HG02981 (cell line): Measurements from ENCODE around the gene CYP27A1.

Experiments used
- ATAC-seq: cut with Tn5 transposase; IDR thresholded peaks from one replicate; pipeline ENCODE4 v1.9.1; 2021; ENCODE audit warnings: mild to moderate bottlenecking, moderate library complexity; ENCODE audit not compliant: unreplicated experiment

Gene CYP27A1

GRCh38 chr2:218857371-218858137, 75.6 kb downstream of the CYP27A1 start:
- ATAC-seq, result no peak

- no peak for ATAC-seq
These were observed 76.1 kb downstream of the CYP27A1 start for GRCh38 chr2:218858138-218858445.

DNA sequence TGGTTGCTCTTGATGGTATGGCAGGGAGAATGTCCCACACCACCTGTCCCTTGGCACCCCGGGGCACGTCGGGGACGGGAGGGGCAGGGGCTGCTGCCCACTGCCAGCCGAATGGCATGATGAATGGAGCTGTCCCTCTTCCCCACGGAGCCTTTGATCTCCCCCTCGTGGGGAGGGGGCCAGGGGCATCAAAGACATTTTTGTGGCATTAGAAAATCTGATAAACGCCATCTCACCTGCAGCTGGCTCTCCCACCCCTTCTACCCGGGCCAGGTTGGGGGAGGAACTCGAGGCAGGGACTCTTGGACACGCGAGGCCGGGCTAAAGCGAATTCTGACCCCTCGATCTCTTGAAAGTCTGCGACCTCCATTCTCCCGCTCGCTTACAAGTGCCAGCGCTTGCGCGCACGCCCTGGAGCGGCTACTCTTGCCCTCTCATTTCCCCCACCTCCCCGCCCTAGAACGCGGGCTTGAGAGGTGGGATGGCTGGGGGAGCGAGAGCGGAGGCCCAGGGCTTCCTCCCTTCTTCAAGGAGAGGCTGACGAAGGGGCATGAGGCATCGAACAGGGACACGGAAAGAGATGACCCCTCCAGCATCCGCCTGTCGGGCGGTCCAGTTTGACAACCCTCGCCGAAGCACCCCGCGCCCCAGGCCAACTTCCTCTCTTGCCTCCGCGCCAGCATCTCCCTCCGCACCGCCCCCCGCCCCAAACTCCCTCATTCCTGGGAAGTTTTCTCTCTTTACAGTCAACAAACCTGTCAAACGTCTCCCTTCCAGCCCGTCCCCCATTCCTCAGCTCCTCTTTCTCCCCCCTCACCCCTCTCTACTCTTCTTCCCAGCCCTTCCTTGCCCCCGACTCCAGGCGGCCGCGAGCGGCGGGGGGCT, 77.0 kb downstream of the CYP27A1 start:
- no peak for ATAC-seq

DNA sequence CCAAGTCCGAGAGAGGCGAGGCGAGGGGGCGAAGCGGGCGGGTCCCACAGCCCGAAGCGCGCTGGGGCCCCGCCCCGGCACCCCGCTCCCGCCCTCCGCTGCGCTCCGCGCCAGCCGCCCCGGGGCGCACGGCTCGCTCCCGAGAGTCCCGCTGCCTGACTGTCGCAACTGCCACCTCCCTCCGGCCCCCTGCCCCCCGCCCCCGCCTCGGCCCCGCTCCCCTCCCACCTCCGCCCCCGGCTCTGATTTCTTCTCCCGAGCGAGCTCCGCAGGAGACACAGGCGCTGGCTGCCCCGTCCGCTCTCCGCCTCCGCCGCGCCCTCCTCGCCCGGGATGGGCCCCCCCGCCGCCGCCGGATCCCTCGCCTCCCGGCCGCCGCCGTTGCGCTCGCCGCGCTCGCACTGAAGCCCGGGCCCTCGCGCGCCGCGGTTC, 77.6 kb downstream of the CYP27A1 start, which contains the start of gene WNT6:
Gene WNT6, plus strand, starts transcription at position 250 of the 432 bp plus-strand sequence. CDS start 233 bp downstream, outside the sequence.
- no peak for ATAC-seq

GRCh38 chr2:218859988-218860831, 78.3 kb downstream of the CYP27A1 start:
- ATAC-seq, result no peak

- no peak for ATAC-seq
These were observed 79.0 kb downstream of the CYP27A1 start for GRCh38 chr2:218860950-218861381.

DNA sequence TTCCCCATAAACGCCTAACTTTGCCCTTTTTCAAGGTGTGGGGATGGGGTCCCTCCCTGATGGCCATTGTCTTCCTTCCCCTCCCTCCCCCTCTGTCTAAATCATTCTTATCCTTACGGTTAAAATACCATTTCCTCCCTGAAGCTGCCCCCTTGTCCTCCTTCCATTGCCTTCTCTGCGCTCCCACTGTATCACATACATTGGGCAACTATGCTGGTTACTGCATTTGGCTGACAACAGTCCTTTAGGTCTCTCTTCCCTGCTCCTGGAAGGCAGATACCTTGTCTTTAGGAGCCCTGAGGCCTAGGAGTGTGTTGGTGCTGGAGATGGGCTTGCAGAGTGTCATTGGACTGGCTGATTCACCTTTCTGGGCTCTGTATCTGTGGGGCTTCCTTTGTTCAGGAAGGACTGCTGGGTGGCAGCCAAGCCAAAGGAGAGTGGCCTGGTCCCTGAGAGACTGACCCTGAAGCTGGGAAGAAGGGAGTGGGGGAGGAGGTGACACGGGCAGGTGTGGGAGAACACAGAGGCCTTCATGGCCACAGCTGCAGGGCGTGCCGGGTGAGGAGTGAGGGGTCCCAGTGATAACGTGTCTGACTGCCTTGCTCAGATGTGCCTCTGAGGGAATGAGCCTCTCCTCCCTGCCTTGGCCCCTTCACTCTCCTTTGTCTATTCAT, 79.8 kb downstream of the CYP27A1 start:
- no peak for ATAC-seq

- ATAC-seq, result no peak
These were observed 81.1 kb downstream of the CYP27A1 start for GRCh38 chr2:218863021-218863520.
